HG03565 (cell line): ENCODE measurements around the gene IMP3.
A peak's percentile ranks its signal among the peaks of the same experiment; 100 is the strongest.
"Not testable (repeated sequence)": the region's sequence is repeated elsewhere in the genome, so short reads cannot be mapped to it uniquely, and the experiment has no call there.

Experiments
- ATAC-seq: cut with Tn5 transposase; IDR thresholded peaks from one replicate; pipeline ENCODE4 v1.9.1; 2021; ENCODE audit warnings: mild to moderate bottlenecking, moderate library complexity; ENCODE audit not compliant: unreplicated experiment

IMP3 gene

DNA sequence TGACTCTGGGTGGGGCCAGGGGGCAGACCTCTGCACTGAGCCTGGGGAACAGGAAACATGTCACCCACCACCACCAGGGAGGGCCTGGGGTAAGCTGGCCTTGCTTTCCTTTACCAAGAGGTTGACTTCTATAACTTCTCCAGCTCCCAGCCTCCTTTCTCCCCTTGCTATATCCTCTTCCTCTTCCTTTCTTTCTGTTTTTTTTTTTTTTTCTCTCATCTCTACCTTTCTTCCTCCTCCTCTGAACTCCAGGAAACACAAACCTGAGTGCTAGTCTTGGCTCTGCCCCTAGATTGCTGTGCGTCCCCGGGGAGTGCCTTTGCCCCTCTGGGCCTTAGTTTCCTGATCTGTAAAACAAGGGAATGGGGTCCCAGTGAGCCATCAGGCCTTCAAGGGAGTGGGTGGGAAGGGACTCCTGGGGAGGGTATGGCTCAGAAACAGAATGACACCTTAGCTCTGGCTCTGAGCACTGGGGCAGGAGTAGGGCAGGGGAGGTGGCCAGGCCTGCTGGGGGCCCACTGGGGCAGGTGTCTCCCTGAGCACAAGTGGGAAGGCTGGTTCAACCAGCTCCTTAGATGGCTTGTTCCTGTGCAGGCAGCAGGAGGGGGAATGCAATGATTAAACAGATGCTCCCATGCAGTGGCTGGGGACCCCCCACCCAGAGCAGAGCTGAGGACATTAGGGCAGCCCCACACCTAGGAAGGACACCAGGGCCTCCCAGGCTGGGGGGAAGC lies 12.0 kb upstream of the IMP3 start:
- no peak for ATAC-seq

DNA sequence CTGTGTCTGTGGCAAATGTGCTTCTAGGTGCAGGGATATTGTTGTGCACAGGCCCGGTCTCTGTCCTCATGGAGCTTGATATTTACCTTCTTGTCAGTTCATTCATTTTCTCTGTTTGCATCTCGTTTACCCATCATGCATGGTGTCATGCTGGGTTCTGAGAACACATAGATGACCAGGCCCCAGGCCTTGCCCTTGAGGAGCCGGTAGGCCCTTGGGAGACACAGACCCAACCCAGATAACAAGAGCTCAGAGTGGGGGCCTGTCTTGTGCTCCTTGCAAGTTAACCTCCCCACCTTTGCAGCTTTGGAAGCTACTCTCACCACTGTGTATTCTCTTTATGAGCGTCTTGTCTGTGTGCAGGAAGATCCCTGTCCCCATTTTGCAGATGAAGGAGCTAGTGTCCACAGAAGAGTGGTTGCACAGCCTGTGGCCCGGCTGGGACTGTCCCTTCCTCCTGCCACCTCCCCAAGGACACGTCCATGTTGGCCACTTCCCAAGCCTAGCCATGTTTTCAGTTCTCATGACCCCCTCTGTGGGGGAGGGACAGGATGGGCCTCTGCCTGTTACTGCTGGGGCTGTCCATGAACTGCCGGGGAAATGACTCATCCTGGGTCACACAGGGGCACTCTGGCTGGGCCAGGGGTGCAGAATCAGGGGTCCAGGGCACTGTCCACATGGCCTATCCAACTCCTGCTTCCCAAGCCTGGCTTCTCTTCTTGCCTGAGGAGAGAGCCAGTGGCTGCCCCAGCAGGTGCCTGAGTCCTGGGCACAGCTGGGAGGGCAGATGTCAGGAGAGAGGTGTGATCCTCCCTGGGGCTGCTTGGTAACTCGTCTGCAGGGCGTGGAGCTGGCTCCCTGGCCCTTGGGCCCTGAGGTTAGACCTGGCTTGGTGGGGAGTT lies 11.1 kb upstream of the IMP3 start:
- no peak for ATAC-seq

DNA sequence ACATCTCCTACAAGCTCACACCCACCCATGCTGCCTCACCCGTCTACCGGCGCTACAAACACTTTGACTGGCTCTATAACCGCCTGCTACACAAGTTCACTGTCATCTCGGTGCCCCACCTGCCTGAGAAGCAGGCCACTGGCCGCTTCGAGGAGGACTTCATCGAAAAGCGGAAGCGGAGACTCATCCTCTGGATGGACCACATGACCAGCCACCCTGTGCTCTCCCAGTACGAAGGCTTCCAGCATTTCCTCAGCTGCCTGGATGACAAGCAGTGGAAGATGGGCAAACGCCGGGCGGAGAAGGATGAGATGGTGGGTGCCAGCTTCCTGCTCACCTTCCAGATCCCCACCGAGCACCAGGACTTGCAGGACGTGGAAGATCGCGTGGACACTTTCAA lies 9.8 kb upstream of the IMP3 start:
- no peak for ATAC-seq

DNA sequence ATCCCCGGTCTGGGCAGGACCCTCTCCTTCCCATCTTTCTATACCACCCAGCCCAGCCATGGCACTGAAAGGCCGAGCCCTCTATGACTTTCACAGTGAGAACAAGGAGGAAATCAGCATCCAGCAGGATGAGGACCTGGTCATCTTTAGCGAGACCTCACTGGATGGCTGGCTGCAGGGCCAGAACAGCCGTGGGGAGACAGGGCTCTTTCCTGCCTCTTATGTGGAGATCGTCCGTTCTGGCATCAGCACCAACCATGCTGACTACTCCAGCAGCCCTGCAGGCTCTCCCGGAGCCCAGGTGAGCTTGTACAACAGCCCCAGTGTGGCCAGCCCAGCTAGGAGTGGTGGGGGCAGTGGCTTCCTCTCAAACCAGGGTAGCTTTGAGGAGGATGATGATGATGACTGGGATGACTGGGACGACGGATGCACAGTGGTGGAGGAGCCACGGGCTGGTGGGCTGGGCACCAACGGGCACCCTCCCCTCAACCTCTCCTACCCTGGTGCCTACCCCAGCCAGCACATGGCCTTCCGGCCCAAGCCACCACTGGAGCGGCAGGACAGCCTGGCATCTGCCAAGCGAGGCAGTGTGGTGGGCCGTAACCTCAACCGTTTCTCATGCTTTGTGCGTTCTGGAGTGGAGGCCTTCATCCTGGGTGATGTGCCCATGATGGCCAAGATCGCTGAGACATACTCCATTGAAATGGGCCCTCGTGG lies 9.2 kb upstream of the IMP3 start:
- no peak for ATAC-seq

DNA sequence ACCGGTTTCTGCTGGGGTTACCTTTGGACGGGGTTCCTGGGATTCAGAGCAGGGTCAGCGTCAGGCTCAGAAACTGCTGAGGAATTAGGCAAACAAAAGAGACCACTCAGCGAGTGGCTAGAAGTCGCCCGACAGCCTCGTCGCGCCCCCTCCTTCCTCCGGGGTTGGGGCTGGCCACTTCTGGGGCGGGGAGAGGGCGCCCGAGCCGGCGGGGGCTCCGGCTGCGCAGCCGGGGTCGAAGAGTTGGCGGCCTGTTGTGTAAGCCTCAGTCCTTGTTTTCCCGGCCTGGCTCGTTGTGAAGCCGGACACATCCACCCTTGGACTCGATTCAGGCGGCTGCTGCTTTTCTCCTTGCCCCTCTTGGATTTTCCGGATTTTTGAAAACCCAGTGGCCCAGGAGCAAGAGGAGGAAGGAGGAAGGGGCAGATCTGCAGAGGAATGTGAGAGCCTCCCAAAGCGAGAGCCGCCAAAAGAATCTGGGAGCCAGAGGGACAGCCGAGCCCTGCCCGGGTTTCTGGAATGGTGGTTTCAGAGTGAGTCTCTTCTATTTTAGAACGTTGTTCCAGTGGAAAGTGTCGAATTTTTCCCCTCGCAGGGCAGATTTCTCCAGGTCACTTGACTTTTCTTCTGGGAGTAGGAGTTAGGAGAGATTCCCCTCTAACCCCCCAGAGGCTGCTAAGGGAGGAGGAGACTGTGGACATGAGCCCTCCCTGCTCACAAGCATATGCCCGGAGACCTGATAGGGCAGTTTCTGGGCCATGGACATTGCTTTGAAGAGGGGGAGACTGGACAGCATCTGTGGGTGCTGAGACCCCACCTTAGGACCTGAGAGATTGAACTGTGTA lies 8.4 kb upstream of the IMP3 start:
- ATAC-seq, result no peak

DNA sequence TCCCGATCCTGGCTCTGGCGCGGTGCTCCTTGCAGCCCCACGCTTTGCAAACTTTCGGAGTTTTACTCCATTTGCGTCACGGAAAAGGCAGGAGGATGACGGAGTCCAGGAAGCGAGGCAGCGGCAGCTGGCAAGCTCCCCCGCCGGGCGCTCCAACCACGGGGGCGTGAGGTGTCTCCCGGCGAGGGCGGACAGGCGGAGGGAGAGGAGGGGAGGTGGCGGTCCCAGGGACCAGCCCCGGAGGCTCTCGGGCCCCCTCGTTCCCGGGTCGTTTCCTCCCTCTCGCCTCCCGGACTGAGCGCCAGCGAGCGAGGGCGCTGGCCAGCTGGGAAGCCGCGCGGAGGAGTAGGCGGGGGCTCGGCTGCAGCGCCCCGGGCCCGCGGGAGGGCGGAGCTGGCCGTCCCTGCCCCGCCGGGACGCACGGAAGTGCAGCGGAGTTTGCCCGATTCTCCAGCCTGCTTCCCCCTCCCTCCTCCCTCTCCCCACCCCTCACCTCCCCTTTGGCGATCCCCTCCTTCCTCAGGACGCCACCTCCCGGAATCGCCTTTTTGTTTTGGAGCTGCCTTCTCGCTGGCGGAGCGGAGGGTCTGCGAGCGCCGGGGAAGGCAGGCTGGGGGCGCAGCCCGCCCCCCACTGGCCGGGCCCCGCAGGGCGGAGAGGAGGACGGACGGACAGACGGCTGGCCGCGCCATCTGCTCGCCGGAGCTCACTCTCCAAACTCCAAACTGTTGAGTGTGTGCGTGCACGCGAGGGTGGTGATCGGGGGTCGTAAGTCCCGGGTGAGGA lies 7.5 kb upstream of the IMP3 start, which contains the start of gene SNX33:
TSS of gene SNX33 (plus strand) at position 543 of the 786 bp plus-strand sequence. CDS start 1,191 bp downstream, outside the sequence.
- no peak for ATAC-seq

DNA sequence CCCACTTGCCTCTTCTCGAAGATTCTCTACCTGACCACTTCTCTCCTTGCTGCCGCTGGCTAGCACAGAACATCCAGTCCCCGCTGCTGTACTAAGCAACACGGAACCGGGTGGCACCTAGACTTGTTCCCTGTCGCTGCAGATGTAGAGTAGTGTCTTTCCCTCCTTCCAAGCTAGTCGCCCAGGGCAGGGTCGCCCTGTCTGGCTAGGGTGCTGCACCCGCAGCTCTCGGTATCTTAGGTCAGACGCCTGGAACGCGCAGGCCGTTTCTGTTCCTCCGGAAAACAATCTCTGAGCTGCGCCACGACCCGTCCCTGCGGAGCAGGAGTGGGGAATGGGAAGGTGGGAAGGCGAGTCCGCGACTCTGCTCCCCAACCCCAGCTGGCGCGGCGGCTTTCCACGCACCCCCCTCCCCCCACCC lies 6.9 kb upstream of the IMP3 start:
- ATAC-seq, result no peak

DNA sequence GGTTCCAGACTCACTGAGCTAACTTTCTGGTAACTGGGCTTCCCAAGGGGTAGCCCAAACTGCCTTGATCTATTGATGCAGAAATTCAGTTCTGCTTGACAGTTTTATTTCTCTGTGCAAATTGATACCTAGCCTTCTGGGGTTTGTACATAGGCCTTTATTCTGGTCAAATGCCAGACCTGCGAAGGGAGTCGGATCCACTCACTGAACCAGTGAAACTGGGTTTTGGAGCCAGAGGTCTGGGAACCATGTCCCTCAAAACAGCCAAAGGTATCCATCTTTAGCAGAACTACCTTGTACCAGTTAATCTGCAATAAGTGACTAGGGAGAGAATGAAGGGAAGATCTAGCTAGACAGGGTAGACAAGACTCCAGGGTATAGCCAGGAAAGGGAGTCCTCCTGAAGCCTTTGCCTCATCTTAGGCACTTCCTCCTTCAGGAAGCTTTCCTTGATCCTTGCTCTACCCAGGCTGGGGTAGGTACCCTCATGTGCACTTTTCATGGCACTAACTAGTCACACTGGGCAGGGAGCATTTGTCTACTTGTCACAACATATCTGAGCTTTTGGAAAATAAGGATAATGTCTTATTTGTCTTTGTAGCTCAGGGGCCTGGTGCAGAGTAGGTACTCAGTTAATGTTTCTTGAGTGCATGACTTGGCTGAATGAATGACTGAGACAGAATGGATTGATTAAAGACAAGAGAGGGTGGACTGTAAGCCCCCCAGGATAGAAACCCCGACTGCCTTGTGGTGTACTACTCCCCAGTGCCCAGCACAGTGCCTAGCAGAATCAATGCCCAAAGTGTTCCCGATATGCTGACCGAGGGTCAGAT lies 6.3 kb upstream of the IMP3 start:
- ATAC-seq, result no peak

DNA sequence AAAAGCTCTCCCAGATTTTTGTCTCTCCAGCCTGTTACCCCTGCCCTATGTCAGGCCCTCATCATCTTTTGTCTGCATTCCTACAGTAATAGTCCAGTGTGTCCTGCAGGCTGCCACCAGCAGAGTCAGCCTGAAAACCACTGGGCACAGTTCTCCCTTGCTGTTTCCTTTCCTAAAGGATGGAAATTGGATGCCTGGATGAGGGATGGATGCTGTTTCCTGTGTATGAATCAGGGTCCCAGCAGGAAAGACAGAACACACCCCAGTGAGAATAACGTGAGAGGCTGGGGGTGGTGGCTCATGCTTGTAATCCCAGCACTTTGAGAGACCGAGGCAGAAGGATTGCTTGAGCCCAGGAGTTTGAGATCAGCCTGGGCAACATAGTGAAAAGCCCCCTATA lies 4.4 kb upstream of the IMP3 start:
- no peak for ATAC-seq

DNA sequence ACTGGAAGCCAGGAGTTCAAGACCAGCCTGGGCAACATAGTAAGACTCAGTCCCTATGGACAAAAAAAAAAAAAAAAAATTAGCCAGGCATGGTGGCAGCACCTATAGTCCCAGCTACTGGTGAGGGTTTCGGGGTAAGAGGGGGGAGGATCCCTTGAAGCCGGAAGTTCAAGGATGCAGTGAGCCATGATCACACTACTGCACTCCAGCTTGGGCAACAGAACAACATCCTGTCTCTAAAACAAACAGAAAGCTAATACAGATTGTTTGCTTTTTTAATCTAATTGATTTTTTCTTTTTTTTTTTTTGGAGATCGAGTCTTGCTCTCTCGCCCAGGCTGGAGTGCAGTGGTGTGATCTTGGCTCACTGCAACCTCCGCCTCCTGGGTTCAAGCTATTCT lies 1.6 kb upstream of the IMP3 start:
- ATAC-seq, result no peak

DNA sequence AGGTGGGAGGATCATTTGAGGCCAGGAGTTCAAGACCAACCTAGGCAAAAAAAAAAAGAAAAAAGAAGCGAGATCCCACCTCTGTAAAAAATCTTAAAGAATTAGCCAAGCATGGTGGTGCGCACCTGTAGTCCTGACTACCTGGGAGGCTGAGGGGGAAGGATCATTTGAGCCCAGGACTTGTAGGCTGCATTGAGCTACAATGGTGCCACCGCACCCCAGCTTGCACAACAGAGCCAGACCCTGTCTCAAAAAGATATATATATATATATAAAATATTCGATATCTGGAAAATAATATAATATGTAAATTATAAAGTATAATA lies 1.1 kb upstream of the IMP3 start:
- ATAC-seq, result no peak

DNA sequence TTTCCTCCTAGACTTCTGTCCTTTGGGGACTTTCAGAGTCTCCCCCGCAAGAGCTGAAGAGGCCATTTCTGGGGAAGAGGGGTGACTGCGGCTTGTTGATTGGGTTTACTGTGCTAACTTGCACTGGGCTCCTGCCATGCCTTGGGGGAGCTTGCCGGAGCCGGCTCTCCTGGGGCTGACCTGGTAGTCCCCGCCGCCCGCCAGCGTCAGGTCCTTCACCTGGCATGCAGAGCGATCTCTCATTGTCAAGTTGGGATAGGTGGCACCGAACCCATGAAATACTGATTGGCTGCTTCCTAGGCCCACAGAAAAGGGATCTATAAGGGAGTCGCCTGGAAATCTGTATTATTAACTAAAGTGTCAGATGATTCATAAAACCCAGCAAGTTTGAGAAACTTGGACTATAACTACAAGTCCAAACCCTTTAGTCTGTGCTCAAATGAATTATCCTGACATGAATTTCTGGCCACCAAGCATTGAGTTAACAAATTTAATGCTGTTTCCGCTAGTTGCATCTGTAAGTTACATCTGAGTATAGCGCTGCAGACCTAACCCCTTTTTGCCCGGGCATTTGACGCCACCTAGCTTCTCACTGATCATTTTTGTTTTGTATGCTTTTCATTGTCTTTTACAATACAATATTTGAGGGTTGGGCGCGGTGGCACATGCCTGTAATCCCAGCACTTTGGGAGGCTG lies 607 bp upstream of the IMP3 start:
- ATAC-seq, result peak; percentile 10

DNA sequence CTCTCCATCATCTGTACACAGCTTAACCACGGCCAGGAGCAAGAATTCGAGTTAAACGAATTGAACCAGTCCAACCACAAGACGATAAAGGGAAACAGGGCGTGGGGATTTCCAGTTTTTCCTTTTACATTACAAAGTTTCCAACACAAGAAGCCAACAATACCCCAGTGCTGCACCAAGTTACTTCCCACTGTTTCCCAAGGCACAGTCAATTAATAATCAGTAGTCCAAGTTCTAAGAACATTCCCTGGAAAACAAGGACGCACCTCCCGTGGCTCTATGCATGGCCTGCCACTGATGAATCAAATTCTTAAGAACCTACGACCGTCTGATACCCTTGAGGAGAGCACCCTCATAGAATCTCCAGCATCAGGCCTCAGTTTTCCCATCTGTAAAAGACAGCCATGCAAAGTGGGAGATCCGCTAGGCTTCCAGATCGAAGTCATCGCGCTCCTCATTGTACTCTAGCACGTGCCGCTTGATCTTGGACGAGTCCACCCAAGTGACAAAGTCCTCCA lies 774 bp downstream of the IMP3 start:
- no peak for ATAC-seq

DNA sequence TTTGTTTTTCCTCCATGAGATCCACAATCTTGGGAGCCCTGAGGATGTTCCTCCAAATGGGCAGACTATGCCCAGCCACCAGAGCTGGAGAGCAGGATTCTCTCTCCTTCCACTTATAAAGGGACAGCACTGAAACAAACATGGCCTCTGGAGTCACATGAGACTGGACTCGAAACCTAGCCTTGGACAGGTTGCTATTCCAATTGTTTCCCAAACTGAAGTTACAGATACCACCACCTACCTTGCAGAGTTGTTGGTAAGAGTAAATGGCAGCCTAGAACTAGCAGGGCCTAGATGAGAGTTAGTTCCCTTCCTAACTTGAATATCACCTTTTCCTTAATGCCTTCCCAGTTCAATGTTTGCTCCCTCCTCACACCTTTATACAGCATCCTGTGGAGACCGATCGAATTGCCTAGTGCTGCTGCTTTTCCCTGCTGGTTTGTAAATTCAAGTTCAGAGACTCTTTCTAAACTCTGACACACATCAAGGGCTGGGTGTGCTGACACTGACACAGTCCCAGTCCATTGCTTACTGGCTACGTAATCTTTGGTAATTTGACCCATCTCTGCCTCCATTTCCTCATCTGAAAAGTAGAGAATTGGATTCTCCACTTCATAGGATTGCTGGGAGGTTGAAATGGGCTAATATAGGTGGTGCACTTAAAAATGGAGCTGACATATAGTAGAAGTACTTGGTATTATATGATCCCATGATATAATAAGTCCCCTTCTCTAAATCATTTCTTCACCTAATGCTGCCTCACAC lies 2.6 kb downstream of the IMP3 start:
- no peak for ATAC-seq

DNA sequence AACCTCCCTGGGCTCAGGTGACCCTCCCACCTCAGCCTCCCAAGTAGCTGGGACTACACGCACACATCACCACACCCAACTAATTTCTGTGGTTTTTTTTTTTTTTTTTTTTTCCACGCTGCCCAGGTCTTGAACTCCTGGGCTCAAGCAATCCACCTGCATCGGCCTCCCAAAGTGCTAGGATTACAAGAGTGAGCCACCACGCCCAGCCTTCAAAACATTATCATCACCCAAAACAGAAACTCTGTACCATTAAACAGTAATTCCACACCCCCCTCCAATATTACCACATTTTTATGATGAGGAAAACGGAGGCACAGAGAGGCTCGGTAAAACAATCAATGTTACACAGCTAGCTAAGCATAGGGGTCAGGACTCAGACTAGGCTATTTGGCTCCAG lies 4.0 kb downstream of the IMP3 start:
- no peak for ATAC-seq

DNA sequence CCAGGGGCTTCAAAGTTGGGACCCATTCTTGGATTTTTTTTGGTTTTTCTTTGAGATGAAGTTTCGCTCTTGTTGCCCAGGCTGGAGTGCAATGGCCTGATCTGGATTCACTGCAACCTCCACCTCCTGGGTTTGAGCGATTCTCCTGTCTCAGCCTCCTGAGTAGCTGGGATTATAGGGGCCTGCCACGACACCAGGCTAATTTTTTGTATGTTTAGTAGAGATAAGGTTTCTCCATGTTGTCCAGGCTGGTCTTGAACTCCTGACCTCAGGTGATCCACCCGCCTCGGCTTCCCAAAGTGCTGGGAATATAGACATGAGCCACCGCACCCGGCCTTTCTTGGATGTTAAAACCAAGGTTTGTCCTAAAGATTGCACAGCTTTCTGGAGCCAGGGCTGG lies 6.1 kb downstream of the IMP3 start:
- not testable (repeated sequence) for ATAC-seq

DNA sequence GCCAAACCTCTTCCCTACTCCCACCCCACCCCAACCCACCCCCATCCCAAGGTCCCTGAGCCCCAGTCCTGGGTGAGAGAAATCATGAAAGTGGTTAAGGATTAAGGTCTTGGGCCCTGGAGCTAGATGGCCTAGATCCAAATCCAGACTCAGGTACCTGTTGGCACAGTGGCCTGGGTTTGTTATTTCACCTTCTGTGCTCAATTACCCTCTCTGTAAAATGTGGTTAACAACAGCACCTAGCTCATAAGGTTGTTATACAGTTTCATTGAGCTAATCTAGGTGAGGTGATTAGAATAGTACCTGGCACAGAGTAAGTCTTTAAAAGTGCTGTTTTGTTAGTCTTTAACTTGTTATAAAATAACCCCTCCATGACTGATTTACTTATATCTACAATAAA lies 8.1 kb downstream of the IMP3 start:
- no peak for ATAC-seq
